Mesenchymal stem cell (in vitro differentiated cells and primary cell): ENCODE results near the gene TMEM238.

Experiments
- DNase-seq: peaks from one replicate; pipeline ENCODE4 v3.0.0-alpha.2; 2013
- H2AFZ ChIP-seq: one replicate; pipeline ENCODE4 v1.6.1; 2013; ENCODE audit warnings: low read depth, mild to moderate bottlenecking, control low read depth, inconsistent platforms, low read length, moderate library complexity
- H2AK5ac ChIP-seq: 2 replicates; pipeline ENCODE4 v1.6.1; 2013; ENCODE audit warnings: low read length, moderate library complexity, mild to moderate bottlenecking, inconsistent platforms; ENCODE audit not compliant: severe bottlenecking
- H2BK120ac ChIP-seq: one replicate; pipeline ENCODE4 v1.6.1; 2013; ENCODE audit warnings: low read depth, mild to moderate bottlenecking, inconsistent platforms, low read length, moderate library complexity
- H2BK12ac ChIP-seq, 2 experiments: one replicate each; pipeline ENCODE4 v1.6.1; 2013; ENCODE audit warnings: inconsistent platforms in 2 of 2, low read length in 2 of 2, mild to moderate bottlenecking in 2 of 2, moderate library complexity in 2 of 2, control low read depth in 1 of 2
- H2BK15ac ChIP-seq: one replicate; pipeline ENCODE4 v1.6.1; 2013; ENCODE audit warnings: mild to moderate bottlenecking, low read depth, inconsistent platforms; ENCODE audit not compliant: poor library complexity, severe bottlenecking
- H2BK5ac ChIP-seq: 2 replicates; pipeline ENCODE4 v1.6.1; 2013; ENCODE audit warnings: low read depth, mild to moderate bottlenecking, low read length, control low read depth, inconsistent platforms; ENCODE audit not compliant: poor library complexity, severe bottlenecking
- H3K14ac ChIP-seq, 2 experiments: one replicate each; pipeline ENCODE4 v1.6.1; 2013; ENCODE audit warnings: inconsistent platforms in 2 of 2, low read length in 2 of 2, control low read depth in 1 of 2, mild to moderate bottlenecking in 1 of 2, moderate library complexity in 1 of 2
- H3K18ac ChIP-seq, 2 experiments: one replicate each; pipeline ENCODE4 v1.6.1; 2013; ENCODE audit warnings: inconsistent platforms in 2 of 2, low read length in 2 of 2, control low read depth in 1 of 2, low read depth in 1 of 2, mild to moderate bottlenecking in 1 of 2
- H3K23ac ChIP-seq, 2 experiments: one replicate each; pipeline ENCODE4 v1.6.1; 2013; ENCODE audit warnings: inconsistent platforms in 2 of 2, low read length in 2 of 2, mild to moderate bottlenecking in 2 of 2, moderate library complexity in 2 of 2, control low read depth in 1 of 2
- H3K27ac ChIP-seq: 2 replicates; pipeline ENCODE4 v1.5.1; 2013; ENCODE audit warnings: mild to moderate bottlenecking, moderate library complexity, low read length, control low read depth, inconsistent platforms; ENCODE audit not compliant: poor library complexity, severe bottlenecking
- H3K27me3 ChIP-seq, 2 experiments: 2 replicates each; pipeline versions ENCODE4 v1.6.1 to v1.7.0; 2013; ENCODE audit warnings: low read length in 2 of 2, mild to moderate bottlenecking in 2 of 2, moderate library complexity in 2 of 2, control low read depth in 1 of 2, inconsistent platforms in 1 of 2; ENCODE audit not compliant: control insufficient read depth in 1 of 2, insufficient read depth in 1 of 2
- H3K36me3 ChIP-seq, 2 experiments: 2 replicates each; pipeline versions ENCODE4 v1.6.1 to v1.7.0; 2013; ENCODE audit warnings: low read length in 2 of 2, control low read depth in 1 of 2, inconsistent platforms in 1 of 2, low read depth in 1 of 2, mild to moderate bottlenecking in 1 of 2; ENCODE audit not compliant: insufficient read depth in 2 of 2, control insufficient read depth in 1 of 2
- H3K4ac ChIP-seq, 2 experiments: one replicate each; pipeline ENCODE4 v1.6.1; 2013; ENCODE audit warnings: inconsistent platforms in 2 of 2, low read length in 2 of 2, mild to moderate bottlenecking in 2 of 2, moderate library complexity in 2 of 2, control low read depth in 1 of 2, low read depth in 1 of 2
- H3K4me1 ChIP-seq: 2 replicates; pipeline ENCODE4 v1.6.1; 2013; ENCODE audit warnings: low read depth, low read length, control low read depth; ENCODE audit not compliant: control insufficient read depth, insufficient read depth
- H3K4me2 ChIP-seq: 2 replicates; pipeline ENCODE4 v1.6.1; 2013; ENCODE audit warnings: low read length, mild to moderate bottlenecking, inconsistent platforms; ENCODE audit not compliant: poor library complexity, severe bottlenecking
- H3K4me3 ChIP-seq, 2 experiments: 2 replicates each; pipeline versions ENCODE4 v1.5.1 to v1.7.0; 2013; ENCODE audit warnings: low read length in 2 of 2, mild to moderate bottlenecking in 2 of 2, control low read depth in 1 of 2, low read depth in 1 of 2; ENCODE audit not compliant: insufficient read depth in 1 of 2
- H3K79me1 ChIP-seq: replicated peaks from 2 replicates; pipeline ENCODE4 v1.6.1; 2013; ENCODE audit warnings: mild to moderate bottlenecking, control low read depth, low read length, inconsistent platforms; ENCODE audit not compliant: poor library complexity, severe bottlenecking
- H3K9ac ChIP-seq: 2 replicates; pipeline ENCODE4 v1.7.0; 2013; ENCODE audit warnings: mild to moderate bottlenecking, low read length, moderate library complexity
- H3K9me3 ChIP-seq: 2 replicates; pipeline ENCODE4 v1.7.0; 2013; ENCODE audit warnings: mild to moderate bottlenecking, low read length; ENCODE audit not compliant: control insufficient read depth
- H4K8ac ChIP-seq: one replicate; pipeline ENCODE4 v1.6.1; 2013; ENCODE audit warnings: inconsistent platforms, mild to moderate bottlenecking, low read length, moderate library complexity
- H4K91ac ChIP-seq: one replicate; pipeline ENCODE4 v1.6.1; 2013; ENCODE audit warnings: mild to moderate bottlenecking, low read length, inconsistent platforms
- WGBS: methylation state at CpG from one replicate; pipeline ENCODE4 v1.1.7; 2013; ENCODE audit warnings: mixed read lengths; 5-methylcytosine and 5-hydroxymethylcytosine counted together

The TMEM238 gene

DNA sequence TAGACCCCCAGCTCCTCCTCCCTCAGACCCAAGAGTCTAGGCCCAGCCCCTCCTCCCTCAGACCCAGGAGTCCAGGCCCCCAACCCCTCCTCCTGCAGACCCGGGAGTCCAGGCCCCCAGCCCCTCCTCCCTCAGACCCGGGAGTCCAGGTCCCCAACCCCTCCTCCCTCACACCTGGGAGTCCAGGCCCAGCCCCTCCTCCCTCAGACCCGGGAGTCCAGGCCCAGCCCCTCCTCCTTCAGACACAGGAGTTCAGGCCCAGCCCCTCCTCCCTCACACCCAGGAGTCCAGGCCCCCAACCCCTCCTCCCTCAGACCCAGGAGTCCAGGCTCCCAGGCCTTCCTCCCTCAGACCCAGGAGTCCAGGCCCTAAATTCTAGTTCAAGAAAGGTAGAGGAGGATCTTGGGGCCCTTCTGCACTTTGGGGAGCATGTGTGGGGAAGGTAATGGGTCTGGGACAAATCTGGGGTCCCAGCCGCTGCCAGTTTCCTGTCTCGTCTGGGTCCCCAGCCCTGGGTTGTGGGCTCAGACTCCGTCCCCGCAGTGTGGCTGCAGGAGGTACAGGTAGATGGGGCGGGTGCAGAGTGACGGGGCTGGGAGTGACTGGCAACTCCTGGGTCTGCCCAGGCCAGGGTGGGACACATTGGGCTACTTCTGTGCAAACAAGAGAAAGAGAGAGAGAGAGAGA lies 10.6 kb downstream of the TMEM238 start:
- Histone ChIP-seq H2BK120ac (peak overlapping the region; percentile 69), H3K4me3 (no peak overlapping the region), H3K23ac (no peak overlapping the region), H2AFZ (no peak overlapping the region), H3K4ac (peak overlapping the region; percentile 28 to 63), H2BK12ac (peak overlapping the region in 1 of 2 experiments; percentile 85), H3K4me1 (peaks cover 65% of the 10 kb centered on the region), H3K14ac (no peak overlapping the region), H3K27me3 (peaks cover 0 to 22% of the 10 kb centered on the region in 2 experiments), H3K4me2 (no peak overlapping the region), H2AK5ac (peak overlapping the region; percentile 87), H3K18ac (peak overlapping the region; percentile 72 to 85), H3K9me3 (no peaks in the 10 kb centered on the region), H3K36me3 (peaks cover 0 to 2% of the 10 kb centered on the region in 2 experiments), H4K8ac (peak overlapping the region; percentile 78), H2BK15ac (no peak overlapping the region), H2BK5ac (peak overlapping the region; percentile 92), H3K27ac (peak overlapping the region; percentile 93), H3K79me1 (no peaks in the 10 kb centered on the region), H3K9ac (no peak overlapping the region), H4K91ac (peak overlapping the region; percentile 1)
- DNase-seq, result no peak
- WGBS, result 60% methylated on average over 8 of the region's 9 CpGs

- Histone ChIP-seq H3K18ac (peak overlapping the region in 1 of 2 experiments; percentile 34), H3K4me2 (no peak overlapping the region), H2AK5ac (peak overlapping the region; percentile 16), H2BK5ac (peak overlapping the region; percentile 92), H4K8ac (peak overlapping the region; percentile 54), H2BK12ac (peak overlapping the region in 1 of 2 experiments; percentile 79), H3K27me3 (peaks cover 0 to 16% of the 10 kb centered on the region in 2 experiments), H3K4me1 (peaks cover 68% of the 10 kb centered on the region), H3K14ac (peak overlapping the region in 1 of 2 experiments; percentile 48), H3K79me1 (peaks cover 3% of the 10 kb centered on the region), H2AFZ (no peak overlapping the region), H3K23ac (no peak overlapping the region), H3K4me3 (no peak overlapping the region), H4K91ac (peak overlapping the region; percentile 19), H3K9me3 (no peaks in the 10 kb centered on the region), H2BK15ac (peak overlapping the region; percentile 92), H3K9ac (no peak overlapping the region), H3K36me3 (peaks cover 0 to 12% of the 10 kb centered on the region in 2 experiments), H3K4ac (peak overlapping the region in 1 of 2 experiments; percentile 43), H2BK120ac (no peak overlapping the region), H3K27ac (peak overlapping the region; percentile 93)
- peak; percentile 79 for DNase-seq
- 47% methylated on average over 19 of the region's 24 CpGs for WGBS
Observed at GRCh38 chr19:55372316-55373081, 11.6 kb downstream of the TMEM238 start.

- peak within 1 kb of the TSS; percentile 45 to 85 for H3K18ac ChIP-seq
- H2BK5ac ChIP-seq, result peak within 1 kb of the TSS; percentile 92
- peak within 1 kb of the TSS; percentile 94 for H3K27ac ChIP-seq
- H2BK120ac ChIP-seq, result peak within 1 kb of the TSS; percentile 27
- peak within 1 kb of the TSS; percentile 84 for H2AFZ ChIP-seq
- H3K4ac ChIP-seq, result peak within 1 kb of the TSS; percentile 46 to 57
- H2BK15ac ChIP-seq, result peak within 1 kb of the TSS; percentile 90
- peak; percentile 84 for DNase-seq
- peak within 1 kb of the TSS; percentile 83 for H3K4me2 ChIP-seq
- H3K4me1 ChIP-seq, result peaks cover 59% of the 10 kb centered on the region
- peak within 1 kb of the TSS; percentile 45 for H4K8ac ChIP-seq
- peaks cover 0 to 30% of the 10 kb centered on the region in 2 experiments for H3K36me3 ChIP-seq
- peak within 1 kb of the TSS in 1 of 2 experiments; percentile 47 for H3K23ac ChIP-seq
- H3K9me3 ChIP-seq, result no peaks in the 10 kb centered on the region
- H3K9ac ChIP-seq, result peak within 1 kb of the TSS; percentile 74
- H3K27me3 ChIP-seq, result peaks cover 0 to 9% of the 10 kb centered on the region in 2 experiments
- H3K79me1 ChIP-seq, result peaks cover 6% of the 10 kb centered on the region
- peak within 1 kb of the TSS; percentile 78 to 84 for H3K4me3 ChIP-seq
- peak within 1 kb of the TSS; percentile 58 for H2AK5ac ChIP-seq
- H3K14ac ChIP-seq, result peak within 1 kb of the TSS in 1 of 2 experiments; percentile 68
- peak within 1 kb of the TSS in 1 of 2 experiments; percentile 90 for H2BK12ac ChIP-seq
- 5% methylated on average over 19 of the region's 32 CpGs for WGBS
- no peak within 1 kb of the TSS for H4K91ac ChIP-seq
Observed at GRCh38 chr19:55370305-55370988, 13.6 kb downstream of the TMEM238 start, which contains the start of gene IL11. TSS of gene IL11 (minus strand) at chr19:55370463. CDS start at chr19:55370310, 153 bp downstream.
